GM18858 (cell line): ENCODE results near the gene NAA38.

Experiments
- ATAC-seq: cut with Tn5 transposase; IDR thresholded peaks from one replicate; pipeline ENCODE4 v1.9.1; 2021; ENCODE audit not compliant: unreplicated experiment

Gene NAA38

GRCh38 chr17:7841396-7841914 lies 15.9 kb downstream of the NAA38 start:
- ATAC-seq, result no peak

- no peak for ATAC-seq
Measured at GRCh38 chr17:7840875-7841274, 16.5 kb downstream of the NAA38 start.

- no peak for ATAC-seq
Measured at GRCh38 chr17:7840441-7840840, 16.9 kb downstream of the NAA38 start.

- no peak for ATAC-seq
Measured at GRCh38 chr17:7839876-7840261, 17.5 kb downstream of the NAA38 start.

- no peak for ATAC-seq
Measured at GRCh38 chr17:7839190-7839875, 18.0 kb downstream of the NAA38 start.

- ATAC-seq, result no peak
Measured at GRCh38 chr17:7838090-7839075, 19.0 kb downstream of the NAA38 start.

GRCh38 chr17:7837408-7838088 lies 19.8 kb downstream of the NAA38 start:
- ATAC-seq, result no peak

- ATAC-seq, result no peak
Measured at GRCh38 chr17:7836596-7837407, 20.6 kb downstream of the NAA38 start.

GRCh38 chr17:7835814-7836595 lies 21.4 kb downstream of the NAA38 start:
- ATAC-seq, result peak; percentile 5

GRCh38 chr17:7834957-7835813 lies 22.2 kb downstream of the NAA38 start:
- peak; percentile 35 for ATAC-seq

- no peak for ATAC-seq
Measured at GRCh38 chr17:7834542-7834956, 22.8 kb downstream of the NAA38 start.

- no peak for ATAC-seq
Measured at GRCh38 chr17:7833795-7834541, 23.4 kb downstream of the NAA38 start, which contains the start of gene KDM6B. Gene KDM6B, plus strand, starts transcription at chr17:7834217. Its CDS starts 11,338 bp downstream, at chr17:7845555.

- no peak for ATAC-seq
Measured at GRCh38 chr17:7833011-7833794, 24.2 kb downstream of the NAA38 start.

GRCh38 chr17:7832431-7832830 lies 24.9 kb downstream of the NAA38 start:
- ATAC-seq, result no peak

- ATAC-seq, result no peak
Measured at GRCh38 chr17:7831233-7831632, 26.1 kb downstream of the NAA38 start.

GRCh38 chr17:7830616-7831015 lies 26.7 kb downstream of the NAA38 start:
- no peak for ATAC-seq
